ENCODE results near the gene FCHO2. TPM values are rescaled to one million over a fixed set of nuclear protein-coding genes. Genes with fewer than 3 reads are reported as not detected.

Gene FCHO2
- total RNA-seq, 1 experiment from 2014 or later = 14.9 TPM

- TF ChIP-seq IRF1 (CRISPR knock-in tag; IDR thresholded peaks at IDR 0.05) = no peak
- no peak for TF ChIP-seq FOXJ3 (CRISPR knock-in tag; IDR thresholded peaks at IDR 0.05; ENCODE audit: borderline replicate concordance)
Measured at GRCh38 chr5:73126957-73127356, 171.1 kb downstream of the FCHO2 start (continued).

- H3K4me1 Mint-ChIP-seq = peaks cover 29% of the 10 kb centered on the region
- TF ChIP-seq NFYB (CRISPR knock-in tag; conservative IDR thresholded peaks at IDR 0.05; ENCODE audit: low read depth) = peak; percentile 34; the same call in 1 of the 2 replicates
- TF ChIP-seq SMAD4 (CRISPR knock-in tag; IDR thresholded peaks at IDR 0.05) = no peak
- CTCF ChIA-PET = no interaction called here
- peaks cover 2% of the 10 kb centered on the region; the same call in 1 of the 2 replicates for H3K27me3 Mint-ChIP-seq (ENCODE audit: low read depth)
- H3K36me3 Mint-ChIP-seq = peaks cover 4% of the 10 kb centered on the region; the same call in 1 of the 2 replicates
- no peak for DNase-seq (ENCODE audit: low spot score)
- no peak overlapping the region for H3K4me3 Mint-ChIP-seq
- no peak overlapping the region for H3K27ac Mint-ChIP-seq
- ATAC-seq = no peak
- peaks cover 4% of the 10 kb centered on the region; the same call in 1 of the 2 replicates for H3K9me3 Mint-ChIP-seq
- POLR2A ChIA-PET = no interaction called here
Measured at GRCh38 chr5:73129143-73129542, 173.3 kb downstream of the FCHO2 start.

GRCh38 chr5:73130811-73131210 is 175.0 kb downstream of the FCHO2 start:
- TF ChIP-seq ELF4 (CRISPR knock-in tag; IDR thresholded peaks at IDR 0.05; ENCODE audit: low read depth) = no peak
- Mint-ChIP-seq H3K36me3 (peaks cover 4% of the 10 kb centered on the region; the same call in 1 of the 2 replicates), H3K27me3 (ENCODE audit: low read depth) (no peaks in the 10 kb centered on the region), H3K4me3 (no peak overlapping the region), H3K27ac (no peak overlapping the region), H3K9me3 (peaks cover 4% of the 10 kb centered on the region; the same call in 1 of the 2 replicates), H3K4me1 (peaks cover 33% of the 10 kb centered on the region)
- ChIA-PET CTCF (interaction anchor here (0.7 to 1.9 kb wide), 3 partner anchors 40 to 86 kb away, joined by 3 to 6 read pairs (median 4); no protein-coding TSS in a partner anchor), POLR2A (no interaction called here)
- DNase-seq (ENCODE audit: low spot score) (no peak), ATAC-seq (0 out of 2 replicates have a peak, but pooled peaks have one; percentile 14)

GRCh38 chr5:73131711-73132425 is 176.0 kb downstream of the FCHO2 start:
- ATAC-seq (no peak), DNase-seq (ENCODE audit: low spot score) (no peak)
- ChIA-PET POLR2A (no interaction called here), CTCF (interaction anchor here (1.9 to 2.1 kb wide), 2 partner anchors 70 to 85 kb away, joined by 6 to 7 read pairs; no protein-coding TSS in a partner anchor)
- no peak for TF ChIP-seq ATF6 (CRISPR knock-in tag; IDR thresholded peaks at IDR 0.05)
- no peak for TF ChIP-seq GABPB1 (CRISPR knock-in tag; IDR thresholded peaks at IDR 0.05)
- no peak for TF ChIP-seq ZNF425 (CRISPR knock-in tag; conservative IDR thresholded peaks at IDR 0.05)
- no peak for TF ChIP-seq IRF2 (CRISPR knock-in tag; IDR thresholded peaks at IDR 0.05; ENCODE audit: borderline replicate concordance, low read depth)
- no peak for TF ChIP-seq ARID4B (CRISPR knock-in tag; IDR thresholded peaks at IDR 0.05; ENCODE audit: borderline replicate concordance)
- no peak for TF ChIP-seq USF1 (CRISPR knock-in tag; IDR thresholded peaks at IDR 0.05)
- no peak for TF ChIP-seq PRRX2 (CRISPR knock-in tag; IDR thresholded peaks at IDR 0.05)
- TF ChIP-seq MLX (CRISPR knock-in tag; IDR thresholded peaks at IDR 0.05) = no peak
- Mint-ChIP-seq H3K4me1 (peaks cover 37% of the 10 kb centered on the region), H3K27ac (no peak overlapping the region), H3K4me3 (no peak overlapping the region), H3K27me3 (ENCODE audit: low read depth) (no peaks in the 10 kb centered on the region), H3K36me3 (peaks cover 4% of the 10 kb centered on the region; the same call in 1 of the 2 replicates), H3K9me3 (peaks cover 4% of the 10 kb centered on the region; the same call in 1 of the 2 replicates)
